Measurements from ENCODE around the gene TRIO.
"Not testable (repeated sequence)": the region's sequence is repeated elsewhere in the genome, so short reads cannot be mapped to it uniquely, and the experiment has no call there.

The TRIO gene

GRCh38 chr5:14142827-14143545 lies at the start of gene TRIO:
Gene TRIO (plus strand): TSS chr5:14143342. CDS start chr5:14143726, 384 bp downstream.
- peak; percentile 87 to 96 for DNase-seq

- DNase-seq = not testable (repeated sequence)
Observed at GRCh38 chr5:14097380-14097779, 45.8 kb upstream of the TRIO start.

- DNase-seq = peak in 1 of 2 experiments; percentile 47
Observed at GRCh38 chr5:14097998-14098471, 45.1 kb upstream of the TRIO start.

- DNase-seq = no peak
Observed at GRCh38 chr5:14100281-14100680, 42.9 kb upstream of the TRIO start.

GRCh38 chr5:14101922-14102321 lies 41.2 kb upstream of the TRIO start:
- DNase-seq = no peak

GRCh38 chr5:14102666-14103065 lies 40.5 kb upstream of the TRIO start:
- DNase-seq = no peak

- DNase-seq = peak; percentile 92 to 97
Observed at GRCh38 chr5:14105718-14106410, 37.3 kb upstream of the TRIO start.

- no peak for DNase-seq
Observed at GRCh38 chr5:14107536-14107935, 35.6 kb upstream of the TRIO start.

GRCh38 chr5:14108170-14108996 lies 34.8 kb upstream of the TRIO start:
- DNase-seq = peak in 1 of 2 experiments; percentile 63

GRCh38 chr5:14109041-14109747 lies 33.9 kb upstream of the TRIO start:
- DNase-seq = no peak

GRCh38 chr5:14109771-14110170 lies 33.4 kb upstream of the TRIO start:
- DNase-seq = no peak

GRCh38 chr5:14110196-14110595 lies 32.9 kb upstream of the TRIO start:
- DNase-seq = no peak

- no peak for DNase-seq
Observed at GRCh38 chr5:14110680-14111079, 32.5 kb upstream of the TRIO start.

- no peak for DNase-seq
Observed at GRCh38 chr5:14112998-14113652, 30.0 kb upstream of the TRIO start.

GRCh38 chr5:14114615-14115251 lies 28.4 kb upstream of the TRIO start:
- DNase-seq = no peak

- DNase-seq = no peak
Observed at GRCh38 chr5:14115323-14115895, 27.7 kb upstream of the TRIO start.

GRCh38 chr5:14118551-14119320 lies 24.4 kb upstream of the TRIO start:
- DNase-seq = no peak

- DNase-seq = no peak
Observed at GRCh38 chr5:14120176-14120575, 23.0 kb upstream of the TRIO start.

- no peak for DNase-seq
Observed at GRCh38 chr5:14121552-14121951, 21.6 kb upstream of the TRIO start.

- DNase-seq = no peak
Observed at GRCh38 chr5:14122089-14122488, 21.1 kb upstream of the TRIO start.

Data from SW 1271 (cell line).